Measurements from ENCODE around the gene PTPN18.
A peak's percentile ranks its signal among the peaks of the same experiment; 100 is the strongest.
"Not testable (repeated sequence)": the region's sequence is repeated elsewhere in the genome, so short reads cannot be mapped to it uniquely, and the experiment has no call there.

PTPN18 gene

DNA sequence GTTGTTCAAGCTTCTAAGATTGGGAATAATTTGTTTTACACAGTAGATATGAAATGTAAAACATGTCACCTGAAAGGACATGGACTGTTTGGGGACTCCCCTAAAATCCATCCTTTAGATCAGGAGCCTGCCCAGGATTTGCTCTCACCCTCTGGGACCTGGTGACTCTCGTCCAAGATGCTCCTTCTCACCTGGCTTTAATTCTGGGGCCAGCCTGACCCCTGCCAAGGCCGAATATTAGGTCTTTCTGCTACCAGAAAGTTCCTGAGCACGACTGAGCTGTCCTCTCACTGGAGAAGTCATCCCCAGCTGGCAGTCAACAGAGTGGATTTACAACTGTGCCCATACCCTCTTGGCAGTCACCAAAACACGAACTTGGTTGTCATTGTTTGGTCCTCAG lies 25.3 kb downstream of the PTPN18 start:
- ATAC-seq (no peak), DNase-seq (no peak)

DNA sequence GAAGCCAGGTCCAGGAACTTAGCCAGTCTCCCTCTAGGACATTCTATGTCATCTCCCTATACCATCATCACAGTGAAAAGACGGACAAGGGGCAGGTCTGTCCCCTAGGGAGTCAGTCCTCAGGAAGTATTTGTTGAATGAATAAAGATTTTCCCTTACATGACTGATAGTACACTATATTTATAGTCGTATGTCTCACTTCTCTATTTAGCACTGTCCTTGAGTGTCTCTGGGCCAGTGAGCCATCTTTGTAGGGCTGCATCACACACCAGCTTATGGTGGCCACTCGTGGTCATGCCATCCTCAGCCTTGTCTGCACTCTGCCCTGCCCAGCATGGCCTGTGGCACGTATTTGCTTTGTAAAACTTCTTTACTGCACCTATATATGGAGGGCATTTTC lies 25.8 kb downstream of the PTPN18 start:
- ATAC-seq (no peak), DNase-seq (no peak)

DNA sequence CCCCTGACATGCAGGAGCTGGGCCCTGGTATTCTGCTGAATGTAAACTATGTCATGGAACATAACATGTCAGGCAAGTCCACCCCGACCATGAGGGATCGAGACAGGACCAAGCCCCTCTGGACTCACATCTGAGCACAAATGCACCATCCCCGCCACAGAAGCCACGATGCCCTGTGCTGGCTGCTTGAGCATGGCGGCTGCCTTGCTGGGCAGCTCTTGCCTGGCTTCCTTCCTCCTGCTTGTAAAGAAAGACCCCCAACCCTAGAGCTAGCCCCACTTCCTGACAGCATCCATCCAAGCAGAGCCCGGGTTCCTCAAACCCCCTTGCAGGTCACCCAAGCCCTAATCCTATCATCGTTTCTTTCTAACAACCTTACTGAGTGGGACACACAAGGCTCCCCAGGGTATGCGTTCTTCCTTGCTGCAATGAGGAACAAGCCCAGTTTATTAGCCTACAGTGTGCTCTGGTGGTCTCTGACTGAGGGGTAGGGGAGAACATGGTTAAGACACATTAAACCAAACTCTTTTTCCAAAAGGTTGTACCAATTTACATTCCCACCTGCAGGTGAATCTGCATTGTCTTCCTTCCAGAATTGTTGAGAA lies 26.6 kb downstream of the PTPN18 start:
- no peak for ATAC-seq

DNA sequence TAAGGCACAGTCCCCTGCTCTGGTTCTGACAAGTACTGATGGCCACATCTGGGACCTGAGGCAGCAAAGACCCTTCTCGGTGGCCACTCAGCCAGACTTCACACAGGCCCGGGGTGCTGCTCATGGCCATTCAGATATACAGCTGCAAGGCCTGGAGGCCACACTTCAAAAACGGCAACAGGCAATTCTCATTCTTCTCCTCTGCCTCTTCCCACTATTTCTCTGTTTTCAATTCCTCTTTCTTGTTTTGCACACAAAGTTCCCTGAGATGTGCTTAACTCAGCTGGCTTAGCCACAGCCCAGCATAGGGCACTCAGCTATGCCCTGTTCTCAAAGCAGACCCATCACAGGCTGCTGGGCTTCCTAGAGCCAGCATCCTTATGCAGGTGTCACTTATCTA lies 29.9 kb downstream of the PTPN18 start:
- ATAC-seq (no peak), DNase-seq (no peak)

More for the DNA sequence above, 26.6 kb downstream of the PTPN18 start:
- no peak for DNase-seq

DNA sequence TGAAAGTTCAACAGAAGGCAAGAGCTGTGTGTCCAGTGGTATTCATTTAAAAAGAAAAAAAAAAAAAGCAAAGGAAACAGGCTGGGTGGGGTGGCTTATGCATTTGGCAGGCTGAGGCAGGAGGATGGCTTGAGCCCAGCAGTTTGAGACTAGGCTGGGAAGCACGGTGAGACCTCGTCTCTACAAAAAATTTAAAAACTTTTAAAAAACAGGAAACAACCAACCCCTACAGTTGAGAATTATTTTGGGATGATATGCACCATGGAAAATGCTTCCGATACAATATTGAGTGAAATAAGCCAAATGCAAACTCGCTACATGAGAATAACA lies 31.2 kb downstream of the PTPN18 start:
- ATAC-seq: no peak
- DNase-seq: no peak

DNA sequence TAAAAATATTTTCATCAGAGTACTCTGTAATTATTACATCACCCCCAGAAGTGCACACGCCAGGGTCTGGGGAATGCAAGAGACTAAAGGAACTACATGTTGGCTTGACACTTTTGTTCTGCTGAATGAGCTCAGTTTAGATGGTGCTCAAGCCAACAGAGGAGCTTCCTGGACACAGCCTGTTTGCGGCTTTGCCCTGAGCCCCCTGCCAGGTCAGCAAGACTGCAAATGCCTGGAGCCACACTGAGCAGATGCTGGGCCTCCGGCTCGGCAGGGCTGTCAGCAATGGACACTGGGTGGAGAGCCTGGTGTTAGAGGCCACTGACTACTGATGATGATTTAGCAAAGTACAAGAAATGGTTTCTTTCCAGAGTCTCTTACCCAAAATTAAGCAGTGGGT lies 31.9 kb downstream of the PTPN18 start:
- no peak for DNase-seq
- no peak for ATAC-seq

DNA sequence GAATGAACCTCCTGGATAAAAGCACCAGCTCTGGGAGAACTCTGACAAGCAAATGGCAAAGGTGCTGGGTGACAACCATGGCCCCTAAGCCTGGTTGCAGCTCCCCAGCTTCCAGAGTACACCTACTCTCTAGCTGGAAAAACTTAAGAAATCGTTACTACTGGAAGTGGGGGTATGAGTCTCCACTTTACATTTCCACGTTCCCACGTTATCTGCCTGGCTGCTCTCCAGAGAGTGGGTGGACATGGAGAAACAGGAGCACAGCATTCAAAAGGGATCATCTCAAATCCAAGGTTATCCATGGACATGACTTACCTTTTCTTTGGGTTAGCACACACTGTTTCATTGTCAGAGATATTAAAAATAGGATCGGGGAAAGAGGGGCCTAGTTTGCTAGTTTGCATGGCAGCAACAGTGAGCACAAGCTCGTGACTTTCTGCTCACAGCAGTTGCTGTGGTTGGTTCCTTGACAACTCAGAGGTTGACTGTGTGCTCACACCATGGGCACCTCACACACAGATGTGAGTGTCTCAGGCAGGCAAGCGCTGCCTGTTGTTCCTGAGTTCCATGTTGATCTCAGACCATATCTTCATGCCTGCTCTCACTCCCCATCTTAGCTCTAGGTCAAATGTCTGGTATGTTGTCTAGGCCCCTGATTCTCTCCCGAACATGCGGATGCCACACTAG lies 32.5 kb downstream of the PTPN18 start:
- DNase-seq: no peak

DNA sequence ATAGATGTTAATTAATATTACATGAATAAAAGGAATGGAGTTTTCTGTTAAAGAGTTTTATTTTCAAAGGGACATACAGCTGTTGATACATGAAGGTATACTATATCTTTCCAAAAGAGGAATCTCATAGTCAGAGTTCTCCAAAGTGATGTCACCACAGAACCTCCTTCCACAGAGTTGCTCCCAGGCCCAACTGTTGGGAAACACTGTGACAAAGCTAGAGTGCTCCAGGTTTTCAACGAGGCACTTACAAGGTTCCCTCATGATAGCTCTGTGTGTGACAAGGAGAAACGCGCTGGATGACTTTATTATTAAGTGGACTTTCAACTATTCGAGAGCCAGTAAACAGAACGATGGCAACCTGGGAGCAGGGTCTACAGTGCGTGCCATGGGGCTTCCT lies 33.5 kb downstream of the PTPN18 start:
- DNase-seq (no peak), ATAC-seq (no peak)

More for the DNA sequence above, 32.5 kb downstream of the PTPN18 start:
- no peak for ATAC-seq

DNA sequence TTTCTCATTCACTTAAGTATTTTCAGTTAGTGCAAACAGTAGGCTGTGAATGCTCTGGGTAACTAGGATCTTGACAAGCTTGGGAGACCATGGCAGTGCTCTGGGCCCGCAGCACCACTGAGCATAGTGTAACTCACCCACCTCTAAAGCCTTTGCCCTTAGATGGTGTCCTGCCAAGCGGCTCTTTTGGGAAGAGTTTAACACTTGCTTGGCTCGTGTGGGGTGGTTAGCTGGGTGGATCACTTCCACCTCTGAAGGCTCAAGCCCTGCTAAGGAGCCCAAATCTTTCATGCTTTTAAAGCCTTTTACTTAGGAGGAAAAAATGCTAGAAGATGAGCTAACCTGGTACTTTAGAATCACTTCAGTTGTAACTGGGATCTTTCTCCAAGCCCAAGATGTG lies 33.9 kb downstream of the PTPN18 start:
- DNase-seq (no peak), ATAC-seq (no peak)

DNA sequence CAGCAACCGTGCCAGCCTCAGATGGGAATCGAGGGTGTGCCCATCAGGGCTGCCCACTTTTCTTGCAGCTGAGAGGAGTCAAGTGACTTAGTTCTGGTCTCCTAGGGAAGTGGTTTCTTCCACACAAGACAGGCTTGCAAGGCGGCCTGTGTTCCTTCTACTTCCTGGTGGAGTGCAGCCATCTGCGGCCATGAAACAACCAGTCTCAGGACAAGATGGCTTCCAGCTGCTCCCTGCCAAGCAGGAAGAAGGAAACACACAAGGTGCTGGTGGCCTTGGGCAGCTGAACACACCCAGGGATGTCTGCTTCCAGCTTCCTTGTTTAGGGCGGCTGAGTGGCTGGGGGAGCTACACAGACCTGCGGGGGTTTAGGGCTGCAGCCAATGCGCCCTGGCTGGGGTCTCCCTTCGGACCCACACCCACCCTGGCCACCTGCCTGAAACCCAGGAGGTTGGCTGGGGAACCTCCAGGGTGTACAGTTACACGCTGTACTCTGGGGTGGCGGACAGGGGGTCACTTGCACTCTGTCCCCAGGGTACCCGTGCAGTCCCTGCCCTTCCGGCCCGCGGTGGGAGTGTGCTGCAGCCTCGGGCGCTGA lies 34.7 kb downstream of the PTPN18 start:
- DNase-seq (no peak), ATAC-seq (no peak)

DNA sequence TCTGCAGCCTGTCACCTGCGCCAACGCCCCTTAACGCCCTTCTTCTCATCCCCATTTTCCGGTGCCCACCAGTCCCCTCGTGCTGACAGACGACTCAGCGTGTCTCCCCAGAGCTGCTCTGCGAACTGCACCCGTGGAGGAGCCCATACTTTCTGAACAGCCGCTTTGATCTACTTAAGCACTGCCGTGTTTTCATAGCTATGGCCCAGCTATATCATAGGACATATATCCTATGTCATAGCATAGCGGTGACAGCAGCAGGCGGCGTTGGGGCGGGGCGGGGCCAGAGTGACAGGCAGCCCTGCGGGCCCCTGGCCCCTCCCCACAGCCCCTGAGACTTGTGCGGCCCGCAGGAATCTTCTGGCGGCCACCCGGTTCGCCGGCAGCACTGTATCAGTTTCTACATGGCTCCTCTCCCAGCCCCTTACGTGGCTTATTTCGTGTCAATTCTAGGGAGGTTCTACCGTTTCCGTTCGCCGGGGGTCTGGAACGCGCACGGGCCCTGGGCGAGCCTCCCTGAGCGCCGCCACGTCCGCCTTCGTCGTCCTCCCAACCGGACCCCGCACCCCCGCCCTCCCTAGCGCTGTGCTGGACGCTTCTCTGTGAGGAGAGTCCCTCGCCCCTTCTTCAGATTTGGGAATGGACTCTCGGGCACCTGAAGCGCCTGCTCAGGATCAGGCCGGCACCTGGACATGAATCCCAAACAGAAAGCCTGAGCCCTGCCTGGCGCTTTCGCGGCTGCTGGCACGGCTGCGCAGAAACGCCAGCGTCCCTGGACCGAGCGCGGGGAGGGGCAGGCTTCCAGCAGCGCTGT lies 35.4 kb downstream of the PTPN18 start:
- DNase-seq (peak; percentile 84), ATAC-seq (peak; percentile 98)

DNA sequence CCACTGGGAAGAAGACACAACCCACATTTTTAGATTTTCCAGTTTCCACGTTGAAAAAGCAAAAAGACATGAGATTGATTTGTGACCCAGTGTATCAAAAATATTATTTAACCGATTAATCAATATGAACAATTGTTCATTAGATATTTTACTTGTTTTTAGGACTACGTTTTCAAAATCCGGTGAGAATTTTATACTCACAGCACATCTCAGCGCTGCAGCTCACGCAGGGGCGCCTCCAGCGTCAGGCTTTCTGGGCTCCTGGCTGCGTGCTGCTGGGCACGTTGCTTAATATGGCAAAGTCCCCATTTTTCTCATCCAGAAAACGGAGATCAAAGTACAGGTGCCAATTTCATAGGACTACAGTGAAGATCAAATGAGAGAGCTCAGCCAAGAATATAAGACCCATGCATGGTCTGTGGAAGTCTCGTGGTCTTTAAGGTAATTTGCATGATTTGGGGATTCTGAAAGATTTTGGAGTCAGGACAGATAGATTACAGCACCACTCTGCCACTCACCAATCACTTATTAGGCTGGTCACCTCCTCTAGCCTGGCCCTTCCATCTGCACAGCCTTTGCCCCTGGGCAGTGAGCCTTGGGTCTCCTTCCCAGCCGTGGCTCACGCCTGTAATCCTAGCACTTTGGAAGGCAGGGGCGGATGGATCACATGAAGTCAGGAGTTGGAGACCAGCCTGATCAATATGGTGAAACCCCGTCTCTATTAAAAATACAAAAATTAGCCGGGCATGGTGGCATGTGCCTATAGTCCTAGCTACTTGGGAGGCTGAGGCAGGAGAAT lies 36.2 kb downstream of the PTPN18 start:
- DNase-seq: peak; percentile 38
- no peak for ATAC-seq

DNA sequence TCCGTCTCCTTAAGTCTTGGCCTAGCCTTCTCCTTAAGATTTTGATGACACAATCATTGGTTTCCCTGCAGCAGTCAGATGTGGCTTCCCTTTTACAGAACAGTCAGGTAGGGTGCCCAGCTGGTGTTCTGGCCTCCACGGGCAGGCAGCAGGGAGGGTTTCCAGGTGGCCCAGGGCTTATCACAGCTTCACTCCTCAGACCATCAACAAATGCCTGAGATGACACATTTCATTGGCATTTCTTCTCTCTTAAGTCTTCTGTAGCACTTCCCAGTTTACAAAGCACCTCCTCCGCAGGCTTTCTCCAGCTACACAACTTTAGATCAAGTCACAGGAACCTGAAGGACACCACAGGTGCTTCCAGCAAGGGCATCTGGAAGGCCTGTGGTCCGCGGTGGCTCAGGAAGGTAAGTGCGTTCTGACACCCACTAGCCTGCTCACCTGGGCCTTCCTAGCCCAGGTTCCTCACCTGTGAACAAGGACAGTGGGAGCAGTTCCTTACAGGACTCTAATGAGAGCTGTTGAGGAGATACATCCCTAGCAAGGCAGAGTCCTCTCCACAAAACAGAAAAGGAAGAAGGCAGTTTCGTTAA lies 37.6 kb downstream of the PTPN18 start:
- ATAC-seq (no peak), DNase-seq (no peak)

DNA sequence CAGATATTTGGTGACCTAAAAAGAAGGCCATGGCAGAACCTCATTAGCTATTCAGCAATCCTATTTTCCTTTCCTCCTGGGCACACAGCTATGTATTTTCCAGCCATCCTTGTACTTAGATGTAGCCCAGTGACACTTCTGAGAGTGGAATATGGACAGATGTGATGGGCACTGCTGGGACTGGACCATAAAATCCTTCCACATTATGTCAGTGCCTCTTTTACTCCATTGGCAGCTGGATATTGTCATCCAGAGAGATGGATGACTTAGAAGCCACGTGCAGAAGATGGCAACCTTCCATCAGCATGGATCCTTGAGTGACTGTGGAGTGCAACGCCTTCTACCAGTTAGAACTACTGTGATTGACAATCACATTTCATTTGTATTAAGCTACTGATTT lies 50.4 kb downstream of the PTPN18 start:
- DNase-seq: not testable (repeated sequence)

DNA sequence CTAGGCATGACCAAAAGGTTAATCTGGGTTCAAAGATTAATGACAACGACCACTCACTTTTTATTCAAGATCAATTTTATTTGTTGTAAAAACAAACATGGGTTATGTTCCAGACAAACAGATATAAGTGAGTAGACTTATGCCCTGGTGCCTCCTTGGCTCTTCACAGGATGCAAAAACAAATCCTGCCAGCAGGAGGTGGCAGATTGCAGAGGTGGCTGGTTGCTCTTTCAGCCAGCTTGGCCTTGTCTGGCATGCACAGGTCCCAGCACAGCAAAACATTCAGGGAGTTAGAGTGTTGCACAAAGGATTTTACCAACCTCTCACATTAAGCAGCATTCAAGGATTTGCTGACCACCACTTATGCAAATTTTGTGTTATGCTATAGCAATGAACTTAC lies 60.8 kb downstream of the PTPN18 start:
- peak; percentile 39 for DNase-seq
- not testable (repeated sequence) for ATAC-seq

More for the DNA sequence above, 50.4 kb downstream of the PTPN18 start:
- ATAC-seq: not testable (repeated sequence)

DNA sequence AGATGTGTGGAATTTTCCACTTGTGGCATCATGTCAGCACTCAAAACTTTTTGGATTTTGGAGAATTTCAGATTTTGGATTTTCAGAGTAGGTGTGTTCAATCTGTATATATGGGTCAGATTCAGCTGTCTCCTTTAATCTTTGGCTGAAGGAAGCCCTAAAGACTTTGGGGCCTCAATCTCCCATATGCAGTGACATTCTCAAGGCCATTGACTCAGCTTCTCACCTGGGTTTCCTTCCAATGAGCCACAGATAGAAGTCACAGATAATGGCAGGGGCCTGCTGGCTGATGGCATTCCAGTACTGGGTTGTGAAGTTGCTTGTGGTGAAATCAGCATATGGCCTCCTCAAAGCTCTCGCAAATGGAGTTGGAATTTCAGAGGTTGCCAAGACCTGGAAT lies 63.0 kb downstream of the PTPN18 start:
- ATAC-seq, DNase-seq: not testable (repeated sequence)

Measured in stimulated activated naive CD8-positive, alpha-beta T cell treated with anti-CD3 and anti-CD28 coated beads, Interleukin-15, Interleukin-2, amounts not matched to agents 100 U/mL and 50 U/mL, for 24 hours (primary cell).